HEK293 (cell line): Measurements from ENCODE around the gene IGFL1.
"Not testable (repeated sequence)": the region's sequence is repeated elsewhere in the genome, so short reads cannot be mapped to it uniquely, and the experiment has no call there.

Experiments
- CTCF ChIA-PET: fragments of 350-600 bp; formaldehyde crosslinking; extraction: SDS; loops from one replicate; lab custom pipeline; 2021; ENCODE audit warnings: antibody characterized with exemption; lab: Yijun Ruan, JAX
- POLR2A ChIA-PET: fragments of 300-600 bp; formaldehyde crosslinking; extraction: SDS; loops from one replicate; lab custom pipeline; 2020; ENCODE audit warnings: antibody characterized with exemption, inconsistent platforms; lab: Yijun Ruan, JAX
- H3K27ac ChIP-seq: fragments of 200-500 bp; sonication (Bioruptor generic); 2 replicates; pipeline ENCODE4 v1.5.1; 2014; ENCODE audit warnings: low read depth, low read length, control low read depth, inconsistent platforms; ENCODE audit errors: extremely low read depth
- H3K36me3 ChIP-seq, 2 experiments: fragments of 200-500 bp in 1 of 2; sonication (Bioruptor generic) in 1 of 2; 1 replicate in 1 of 2; 2 replicates in 1 of 2; pipeline ENCODE4 v1.5.1; 2014 to 2017; ENCODE audit warnings: inconsistent platforms in 2 of 2, low read length in 2 of 2; ENCODE audit not compliant: control insufficient read depth in 2 of 2, insufficient read depth in 1 of 2
- H3K4me1 ChIP-seq: fragments of 200-500 bp; sonication (Bioruptor generic); 2 replicates; pipeline ENCODE4 v1.5.1; 2014; ENCODE audit warnings: mild to moderate bottlenecking, low read length, inconsistent platforms; ENCODE audit not compliant: control insufficient read depth, insufficient read depth
- H3K4me3 ChIP-seq: 2 replicates; pipeline ENCODE4 v1.5.1; 2011; ENCODE audit warnings: low read depth, mild to moderate bottlenecking, control low read depth, low read length, moderate library complexity
- H3K9me3 ChIP-seq: fragments of 200-500 bp; sonication (Bioruptor generic); 2 replicates; pipeline ENCODE4 v1.5.1; 2014; ENCODE audit warnings: low read depth, low read length, inconsistent platforms; ENCODE audit not compliant: control insufficient read depth, insufficient read depth
- PRDM10 ChIP-seq: fragments of 450-650 bp; formaldehyde crosslinking; IDR thresholded peaks from 2 replicates; pipeline ENCODE4 v1.5.1; 2016; ENCODE audit warnings: missing biosample characterization, missing genetic modification characterization
- SCRT1 ChIP-seq: fragments of 450-650 bp; formaldehyde crosslinking; IDR thresholded peaks from 2 replicates; pipeline ENCODE4 v1.5.1; 2016; ENCODE audit warnings: missing biosample characterization, missing genetic modification characterization, borderline replicate concordance
- SCRT2 ChIP-seq: fragments of 450-650 bp; formaldehyde crosslinking; IDR thresholded peaks from 2 replicates; pipeline ENCODE4 v1.5.1; 2016; ENCODE audit warnings: missing biosample characterization, missing genetic modification characterization
- SP7 ChIP-seq: fragments of 450-650 bp; formaldehyde crosslinking; IDR thresholded peaks from 2 replicates; pipeline ENCODE4 v1.5.1; 2016; ENCODE audit warnings: missing biosample characterization, missing genetic modification characterization
- ZNF140 ChIP-seq: fragments of 450-650 bp; formaldehyde crosslinking; IDR thresholded peaks from 2 replicates; pipeline ENCODE4 v1.5.1; 2016; ENCODE audit warnings: missing biosample characterization, missing genetic modification characterization
- ZNF48 ChIP-seq: fragments of 450-650 bp; formaldehyde crosslinking; IDR thresholded peaks from 2 replicates; pipeline ENCODE4 v1.5.1; 2016; ENCODE audit warnings: missing biosample characterization, missing genetic modification characterization
- ZSCAN5A ChIP-seq: fragments of 450-650 bp; formaldehyde crosslinking; IDR thresholded peaks from 2 replicates; pipeline ENCODE4 v1.5.1; 2016; ENCODE audit warnings: missing biosample characterization, missing genetic modification characterization
- TF ChIP-seq, protein P1 (sequence below): fragments of 450-650 bp; formaldehyde crosslinking; IDR thresholded peaks from 2 replicates; pipeline ENCODE4 v1.5.1; 2017; ENCODE audit warnings: missing biosample characterization, missing genetic modification characterization
- TF ChIP-seq, protein P2 (sequence below): fragments of 450-650 bp; formaldehyde crosslinking; IDR thresholded peaks from 2 replicates; pipeline ENCODE4 v1.5.1; 2016; ENCODE audit warnings: missing biosample characterization, missing genetic modification characterization

IGFL1 gene

GRCh38 chr19:46238141-46238540, 8.6 kb downstream of the IGFL1 start:
- POLR2A ChIA-PET, H3K36me3 ChIP-seq, H3K4me3 ChIP-seq, H3K4me1 ChIP-seq, H3K27ac ChIP-seq, H3K9me3 ChIP-seq, CTCF ChIA-PET: not testable (repeated sequence)

DNA sequence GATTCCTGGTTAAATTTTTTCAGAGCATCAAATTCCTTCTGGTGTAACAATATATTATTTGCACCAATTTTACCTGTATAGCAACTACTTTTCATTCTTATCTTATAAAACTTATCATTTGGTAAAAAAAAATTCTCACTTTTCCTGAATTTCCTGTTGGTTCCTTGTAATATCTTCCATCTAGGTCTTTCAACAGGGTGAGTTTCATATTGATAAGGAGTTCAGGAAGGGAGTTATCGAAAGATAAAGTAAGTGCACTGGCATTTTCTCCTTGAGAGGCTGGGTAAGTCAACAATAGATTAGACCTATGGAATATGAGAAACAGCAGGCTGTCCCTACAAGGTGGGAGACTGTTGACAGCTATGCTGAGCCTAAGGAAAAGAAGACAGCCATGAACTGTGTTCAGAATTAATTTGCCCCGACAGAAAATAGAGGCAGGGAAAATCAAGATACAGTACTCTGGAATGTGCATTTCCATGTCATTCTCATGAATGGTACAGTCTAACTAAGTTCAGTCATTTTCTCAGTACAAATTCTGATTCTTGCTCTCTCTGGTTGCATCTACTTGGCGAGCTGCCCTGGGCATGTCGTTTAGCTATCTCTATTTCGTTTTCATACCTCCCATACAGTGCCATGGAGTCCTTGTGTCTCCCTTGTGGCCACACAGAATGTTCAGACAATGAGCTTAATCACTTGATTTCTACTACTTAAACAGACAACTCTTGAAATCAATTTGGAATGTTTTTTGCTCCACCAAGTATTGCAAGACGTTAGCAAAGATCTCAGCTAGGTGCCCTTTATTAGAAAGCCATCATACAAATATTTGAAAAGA, 9.9 kb downstream of the IGFL1 start:
- Histone ChIP-seq H3K27ac (no peak overlapping the region), H3K4me1 (no peaks in the 10 kb centered on the region), H3K4me3 (no peak overlapping the region), H3K36me3 (no peaks in the 10 kb centered on the region), H3K9me3 (no peaks in the 10 kb centered on the region)
- TF ChIP-seq PRDM10 (tag by site-specific recombination), result peak; percentile 69
- TF ChIP-seq, protein P1, sequence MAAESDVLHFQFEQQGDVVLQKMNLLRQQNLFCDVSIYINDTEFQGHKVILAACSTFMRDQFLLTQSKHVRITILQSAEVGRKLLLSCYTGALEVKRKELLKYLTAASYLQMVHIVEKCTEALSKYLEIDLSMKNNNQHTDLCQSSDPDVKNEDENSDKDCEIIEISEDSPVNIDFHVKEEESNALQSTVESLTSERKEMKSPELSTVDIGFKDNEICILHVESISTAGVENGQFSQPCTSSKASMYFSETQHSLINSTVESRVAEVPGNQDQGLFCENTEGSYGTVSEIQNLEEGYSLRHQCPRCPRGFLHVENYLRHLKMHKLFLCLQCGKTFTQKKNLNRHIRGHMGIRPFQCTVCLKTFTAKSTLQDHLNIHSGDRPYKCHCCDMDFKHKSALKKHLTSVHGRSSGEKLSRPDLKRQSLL (tag by site-specific recombination), result no peak
- TF ChIP-seq ZNF48 (tag by site-specific recombination), result no peak
- TF ChIP-seq ZNF140 (tag by site-specific recombination), result no peak
- TF ChIP-seq, protein P2, sequence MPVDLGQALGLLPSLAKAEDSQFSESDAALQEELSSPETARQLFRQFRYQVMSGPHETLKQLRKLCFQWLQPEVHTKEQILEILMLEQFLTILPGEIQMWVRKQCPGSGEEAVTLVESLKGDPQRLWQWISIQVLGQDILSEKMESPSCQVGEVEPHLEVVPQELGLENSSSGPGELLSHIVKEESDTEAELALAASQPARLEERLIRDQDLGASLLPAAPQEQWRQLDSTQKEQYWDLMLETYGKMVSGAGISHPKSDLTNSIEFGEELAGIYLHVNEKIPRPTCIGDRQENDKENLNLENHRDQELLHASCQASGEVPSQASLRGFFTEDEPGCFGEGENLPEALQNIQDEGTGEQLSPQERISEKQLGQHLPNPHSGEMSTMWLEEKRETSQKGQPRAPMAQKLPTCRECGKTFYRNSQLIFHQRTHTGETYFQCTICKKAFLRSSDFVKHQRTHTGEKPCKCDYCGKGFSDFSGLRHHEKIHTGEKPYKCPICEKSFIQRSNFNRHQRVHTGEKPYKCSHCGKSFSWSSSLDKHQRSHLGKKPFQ (tag by site-specific recombination), result no peak
- TF ChIP-seq ZSCAN5A (tag by site-specific recombination), result no peak
- POLR2A ChIA-PET, result no interaction called here
- CTCF ChIA-PET, result interaction anchor here (0.6 to 1.5 kb wide), 6 partner anchors 48 to 211 kb away, joined by 3 to 10 read pairs (median 4); no protein-coding TSS in a partner anchor

DNA sequence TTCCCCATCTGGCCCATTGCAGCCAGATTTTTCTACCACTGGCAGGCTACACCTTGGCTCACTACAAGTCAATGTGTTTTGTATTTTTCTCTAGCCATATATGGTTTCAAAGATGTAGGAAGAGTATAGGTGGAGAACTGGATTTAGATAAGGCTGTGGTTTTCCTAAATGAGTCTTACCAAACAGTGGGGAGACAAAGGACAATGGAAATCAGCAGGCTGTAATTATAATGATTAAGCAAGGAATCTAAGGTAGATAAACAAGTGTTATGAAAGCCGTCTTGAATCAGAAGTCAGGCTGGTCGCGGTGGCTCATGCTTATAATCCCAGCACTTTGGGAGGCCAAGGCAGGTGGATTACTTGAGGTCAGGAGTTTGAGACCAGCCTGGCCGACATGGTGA, 11.2 kb downstream of the IGFL1 start:
- Histone ChIP-seq H3K36me3 (no peaks in the 10 kb centered on the region), H3K4me1 (peaks cover under 1% of the 10 kb centered on the region; the same call in 1 of the 2 replicates), H3K9me3 (no peaks in the 10 kb centered on the region), H3K4me3 (no peak overlapping the region), H3K27ac (no peak overlapping the region)
- ChIA-PET POLR2A (no interaction called here), CTCF (interaction anchor here (1.0 to 1.5 kb wide), 4 partner anchors 49 to 212 kb away, joined by 4 to 10 read pairs (median 4); no protein-coding TSS in a partner anchor)
- TF ChIP-seq SP7 (peak; percentile 89), SCRT1 (no peak), SCRT2 (tag by site-specific recombination) (0 out of 2 replicates have a peak, but pooled peaks have one; percentile 4)
